Hair follicle dermal papilla cell (primary cell): Measurements from ENCODE around the gene REXO1. TPM values are rescaled to one million over a fixed set of nuclear protein-coding genes. Genes with fewer than 3 reads are reported as not detected.

Experiments used
- total RNA-seq: library from RNA; depleted of rRNA; stranded (reverse); fragments of >200 nt; gene quantifications from 2 replicates; pipeline ENCODE4 v1.2.3, GENCODE V29; 2012

REXO1 gene, protein sequence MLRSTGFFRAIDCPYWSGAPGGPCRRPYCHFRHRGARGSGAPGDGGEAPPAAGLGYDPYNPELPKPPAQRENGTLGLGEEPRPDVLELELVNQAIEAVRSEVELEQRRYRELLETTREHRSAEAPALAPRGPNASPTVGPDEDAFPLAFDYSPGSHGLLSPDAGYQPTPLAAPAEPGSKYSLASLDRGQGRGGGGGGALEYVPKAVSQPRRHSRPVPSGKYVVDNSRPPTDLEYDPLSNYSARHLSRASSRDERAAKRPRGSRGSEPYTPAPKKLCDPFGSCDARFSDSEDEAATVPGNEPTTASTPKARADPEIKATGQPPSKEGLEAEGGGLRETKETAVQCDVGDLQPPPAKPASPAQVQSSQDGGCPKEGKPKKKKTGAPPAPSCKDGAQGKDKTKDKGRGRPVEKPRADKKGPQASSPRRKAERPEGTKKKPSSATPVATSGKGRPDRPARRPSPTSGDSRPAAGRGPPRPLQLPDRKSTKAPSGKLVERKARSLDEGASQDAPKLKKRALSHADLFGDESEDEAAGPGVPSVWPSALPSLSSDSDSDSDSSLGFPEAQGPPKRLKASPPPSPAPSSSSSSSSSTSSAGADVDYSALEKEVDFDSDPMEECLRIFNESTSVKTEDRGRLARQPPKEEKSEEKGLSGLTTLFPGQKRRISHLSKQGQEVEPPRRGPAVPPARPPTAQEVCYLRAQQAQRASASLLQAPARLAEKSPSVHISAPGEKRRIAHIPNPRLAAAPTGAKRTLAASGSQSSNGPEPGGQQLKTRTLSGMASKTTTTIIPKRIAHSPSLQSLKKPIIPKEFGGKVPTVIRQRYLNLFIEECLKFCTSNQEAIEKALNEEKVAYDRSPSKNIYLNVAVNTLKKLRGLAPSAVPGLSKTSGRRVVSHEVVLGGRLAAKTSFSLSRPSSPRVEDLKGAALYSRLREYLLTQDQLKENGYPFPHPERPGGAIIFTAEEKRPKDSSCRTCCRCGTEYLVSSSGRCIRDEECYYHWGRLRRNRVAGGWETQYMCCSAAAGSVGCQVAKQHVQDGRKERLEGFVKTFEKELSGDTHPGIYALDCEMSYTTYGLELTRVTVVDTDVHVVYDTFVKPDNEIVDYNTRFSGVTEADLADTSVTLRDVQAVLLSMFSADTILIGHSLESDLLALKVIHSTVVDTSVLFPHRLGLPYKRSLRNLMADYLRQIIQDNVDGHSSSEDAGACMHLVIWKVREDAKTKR
- 12.5 and 15.3 TPM in 2 replicates for total RNA-seq

DNA sequence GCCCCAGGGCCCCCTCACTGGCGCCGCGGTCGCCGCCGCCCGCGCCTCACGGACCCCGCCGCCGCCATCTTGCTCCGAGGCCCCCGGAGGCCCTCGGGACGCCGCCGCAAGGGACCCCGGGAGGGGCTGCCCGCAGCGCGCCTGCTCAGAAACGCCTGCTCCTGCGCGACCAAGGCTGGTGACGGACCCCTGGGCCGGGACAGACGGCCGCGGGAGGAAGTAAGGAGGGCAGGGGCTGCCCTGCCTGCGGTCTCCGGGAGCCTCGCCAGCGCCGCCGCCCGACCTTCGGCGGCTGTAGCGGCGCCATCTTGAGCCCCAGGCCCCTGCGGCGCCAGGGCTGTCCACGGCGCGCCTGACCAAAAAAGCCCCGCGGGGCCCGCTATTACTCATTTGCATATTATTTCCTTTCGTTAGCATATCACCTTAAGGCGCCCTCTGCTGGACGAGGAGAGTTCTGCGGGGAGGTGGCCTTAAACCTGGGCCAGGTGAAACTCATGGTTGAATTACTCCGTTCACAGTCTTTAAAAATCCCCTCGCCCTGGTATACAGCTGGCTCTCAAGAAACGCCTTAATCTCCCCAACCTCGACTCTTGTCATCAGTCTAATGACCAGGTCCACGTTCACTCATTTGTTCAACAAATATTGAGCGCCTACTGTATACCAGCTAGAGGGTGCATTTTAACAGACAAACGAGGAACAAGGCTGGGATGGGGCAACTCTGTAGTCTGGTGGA is at the start of gene REXO1:
TSS of gene REXO1 (minus strand) at position 85 of the 733 bp plus-strand sequence. CDS start 125 bp downstream, outside the sequence.

DNA sequence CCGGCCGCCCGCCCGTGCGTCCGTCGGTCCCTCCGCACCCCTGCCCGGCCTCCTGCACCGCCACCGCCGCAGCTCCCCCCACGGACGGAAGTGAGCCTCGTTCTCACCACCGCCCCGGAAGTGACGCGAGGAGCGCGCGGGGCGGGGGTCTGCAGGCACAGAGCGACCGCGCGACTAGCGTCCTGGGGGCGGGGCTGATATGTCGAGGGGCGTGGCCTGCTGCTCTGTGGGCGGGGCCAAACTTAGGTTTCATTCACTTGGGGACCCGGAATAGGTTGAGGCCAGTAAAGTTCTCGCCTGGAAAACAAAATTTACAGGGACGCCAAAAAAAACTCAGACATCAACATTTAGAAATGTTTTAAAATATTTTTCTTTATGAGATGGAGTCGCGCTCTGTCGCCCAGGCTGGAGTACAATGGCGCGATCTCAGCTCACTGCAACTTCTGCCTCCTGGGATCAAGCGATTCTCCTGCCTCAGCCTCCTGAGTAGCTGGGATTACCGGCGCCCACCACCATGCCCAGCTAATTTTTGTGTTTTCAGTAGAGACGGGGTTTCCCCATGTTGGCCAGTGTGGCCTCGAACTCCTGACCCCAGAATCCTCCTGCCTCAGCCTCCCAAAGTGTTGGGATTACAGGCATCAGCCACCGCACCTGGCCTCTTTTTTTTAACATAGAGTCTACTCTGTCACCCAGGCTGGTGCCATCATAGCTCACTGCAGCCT is 37.3 kb upstream of the REXO1 start, which contains the start of gene ABHD17A:
TSS of gene ABHD17A (minus strand) at position 99 of the 722 bp plus-strand sequence. CDS start 3,930 bp downstream, outside the sequence.

DNA sequence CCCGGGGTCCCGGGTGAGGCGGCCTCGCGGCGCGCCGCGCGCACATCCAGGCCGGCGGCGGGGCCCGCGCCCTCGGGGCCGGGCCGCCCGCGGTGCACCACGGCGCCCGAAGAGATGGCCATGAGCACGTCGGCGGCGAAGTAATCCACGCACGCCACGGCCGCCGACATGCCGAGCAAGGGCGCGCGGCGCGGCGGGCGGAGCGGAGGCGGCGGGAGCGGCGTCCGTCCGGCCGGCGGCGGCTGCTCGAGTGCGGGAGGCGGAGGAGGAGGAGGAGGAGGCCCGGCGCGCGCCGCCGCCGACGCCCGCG is 15.0 kb upstream of the REXO1 start, which contains the start of gene KLF16:
TSS of gene KLF16 (minus strand) at position 252 of the 310 bp plus-strand sequence. CDS start at position 170, 82 bp downstream.

DNA sequence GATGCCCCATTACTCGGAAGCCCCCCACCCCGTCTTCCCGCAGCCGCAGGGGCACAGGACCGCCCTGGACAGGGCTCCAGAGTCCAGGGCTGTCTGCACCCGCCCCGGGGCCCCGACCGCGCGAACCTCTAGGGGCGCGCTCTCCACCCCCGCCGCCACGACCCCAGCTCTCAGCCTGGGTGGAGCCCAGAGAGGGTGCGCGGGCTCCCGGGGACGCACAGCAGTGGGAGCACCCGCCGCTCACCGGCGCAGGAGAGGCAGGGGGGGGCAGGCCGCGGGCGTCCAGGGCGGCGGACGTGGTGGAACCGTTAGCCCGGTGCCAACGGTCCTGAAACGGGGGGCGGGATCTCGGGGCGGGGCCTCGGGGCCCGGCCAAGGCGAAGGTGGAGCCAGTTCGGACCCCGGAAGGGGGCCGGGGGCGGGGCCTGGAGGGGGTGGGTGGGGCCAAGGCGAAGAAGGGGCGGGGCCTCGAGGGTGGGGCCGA is 36.3 kb downstream of the REXO1 start, which contains the start of gene ATP8B3:
TSS of gene ATP8B3 (minus strand) at position 335 of the 484 bp plus-strand sequence. CDS start 540 bp downstream, outside the sequence.

Other genes with a start within 250 kb of the REXO1 start
- 29.8 and 34.6 TPM in 2 replicates for gene UQCR11, start 243.0 kb downstream of the REXO1 start, total RNA-seq
- gene TCF3, start 195.9 kb downstream of the REXO1 start, total RNA-seq = 69.8 and 102 TPM in 2 replicates
- gene ONECUT3, start 95.0 kb downstream of the REXO1 start, total RNA-seq = not detected in 2 replicates
- 1.8 and 2.1 TPM in 2 replicates for gene ATP8B3, start 36.2 kb downstream of the REXO1 start, total RNA-seq
- 17.5 and 18.0 TPM in 2 replicates for gene KLF16, start 15.1 kb upstream of the REXO1 start, total RNA-seq
- 63.3 and 75.2 TPM in 2 replicates for gene ABHD17A, start 37.0 kb upstream of the REXO1 start, total RNA-seq
- gene ADAT3, start 56.9 kb upstream of the REXO1 start, total RNA-seq = 5.0 and 5.8 TPM in 2 replicates
- 64.8 and 74.0 TPM in 2 replicates for gene SCAMP4, start 56.9 kb upstream of the REXO1 start, total RNA-seq
- 88.3 and 93.0 TPM in 2 replicates for gene CSNK1G2, start 92.7 kb upstream of the REXO1 start, total RNA-seq
- 74.3 and 79.5 TPM in 2 replicates for gene BTBD2, start 167.2 kb upstream of the REXO1 start, total RNA-seq
- 64.0 and 65.4 TPM in 2 replicates for gene MKNK2, start 202.8 kb upstream of the REXO1 start, total RNA-seq
- 65.2 and 66.1 TPM in 2 replicates for gene MOB3A, start 247.8 kb upstream of the REXO1 start, total RNA-seq
- gene IZUMO4, start 248.4 kb upstream of the REXO1 start, total RNA-seq = 1.7 and 2.6 TPM in 2 replicates